HG03159 (cell line): ENCODE measurements around the gene LIPJ.

Experiments
- ATAC-seq: cut with Tn5 transposase; IDR thresholded peaks from one replicate; pipeline ENCODE4 v1.9.1; 2021; ENCODE audit warnings: mild to moderate bottlenecking, moderate library complexity; ENCODE audit not compliant: unreplicated experiment

Gene LIPJ

DNA sequence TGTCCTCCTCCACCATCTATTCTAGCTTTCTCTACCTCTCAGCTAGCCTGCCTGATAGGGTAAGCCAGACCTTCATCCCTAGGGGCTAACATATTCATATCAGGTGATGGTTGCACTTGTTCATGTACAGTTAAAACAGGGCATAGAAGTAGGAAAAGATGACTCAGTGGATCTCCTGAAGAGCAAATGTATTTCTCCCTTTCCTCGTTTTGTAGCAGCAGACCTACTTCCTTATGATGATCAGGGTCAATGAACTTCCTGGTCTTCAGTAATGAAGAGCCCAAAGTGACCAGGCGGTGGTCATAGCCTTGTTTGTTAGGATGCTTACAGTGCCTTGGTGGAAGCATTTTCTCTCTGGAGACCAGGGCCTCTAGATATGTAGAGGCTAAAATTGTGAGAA is 6.3 kb downstream of the LIPJ start:
- no peak for ATAC-seq

DNA sequence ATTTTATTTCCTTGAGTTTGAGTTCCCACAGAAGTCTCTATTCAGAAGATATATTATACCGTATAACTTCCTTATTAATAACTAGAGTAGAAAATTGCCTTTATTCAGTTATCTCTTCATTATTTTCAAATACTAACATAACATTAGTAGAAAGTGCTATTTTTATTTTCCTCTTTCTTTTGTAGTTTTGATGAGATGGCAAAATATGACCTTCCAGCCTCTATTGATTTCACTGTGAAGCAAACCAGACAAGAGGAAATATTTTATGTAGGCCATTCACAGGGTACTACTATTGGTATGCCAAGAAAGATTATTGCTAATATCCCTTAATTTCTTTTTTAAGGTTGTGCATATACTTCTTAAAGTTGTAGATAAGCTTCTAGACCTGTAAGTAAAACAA is 7.9 kb downstream of the LIPJ start:
- ATAC-seq, result no peak

DNA sequence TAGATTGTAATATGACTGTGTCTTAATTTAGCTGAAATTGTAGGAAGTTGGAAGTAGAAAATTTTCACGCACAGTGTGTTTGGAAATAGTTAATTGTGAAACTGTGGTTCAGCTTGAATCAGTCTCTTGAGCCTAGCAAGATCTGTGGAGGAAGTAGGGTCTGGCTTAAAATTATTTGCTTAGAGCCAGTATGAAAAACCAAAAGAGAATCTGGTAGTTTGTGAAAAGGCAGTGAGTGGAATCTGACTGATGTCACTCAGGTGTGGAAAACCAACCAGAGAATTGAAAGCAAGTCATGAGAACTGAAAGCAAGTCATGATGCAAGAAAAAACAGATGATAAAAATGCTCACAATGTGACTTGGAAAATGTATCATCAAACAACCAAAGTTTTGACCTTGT is 11.5 kb downstream of the LIPJ start:
- peak; percentile 84 for ATAC-seq

DNA sequence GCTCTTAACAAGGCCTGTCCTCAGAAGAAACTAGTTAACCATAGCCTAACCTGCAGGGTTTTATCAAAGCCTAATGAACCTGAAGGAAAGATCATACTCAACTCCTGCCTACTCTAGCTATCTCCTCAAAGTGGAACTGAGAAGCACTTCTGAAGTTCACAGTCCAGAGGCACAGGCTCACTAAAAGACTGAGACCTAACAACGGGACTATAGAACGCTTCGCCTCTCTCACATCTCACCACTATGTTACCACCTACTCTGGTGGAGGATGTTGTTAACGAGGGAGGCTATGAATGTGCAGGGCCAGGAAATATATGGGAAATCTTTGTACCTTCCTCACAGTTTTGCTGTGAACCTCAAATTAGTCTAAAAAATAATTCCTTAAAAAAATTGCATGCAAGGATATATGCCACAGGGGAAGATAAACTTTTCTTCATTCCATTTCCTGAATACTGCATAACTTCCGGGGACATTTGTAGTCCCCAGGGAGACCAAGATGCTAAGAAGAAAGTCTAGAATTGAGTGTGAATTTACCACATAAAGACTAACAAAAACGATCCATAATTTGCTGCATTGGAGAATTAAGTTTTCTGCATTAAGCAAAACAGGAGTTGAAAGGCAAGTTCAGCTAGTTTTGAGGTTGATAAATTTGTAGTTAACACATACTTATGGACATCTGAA is 21.6 kb downstream of the LIPJ start:
- no peak for ATAC-seq

DNA sequence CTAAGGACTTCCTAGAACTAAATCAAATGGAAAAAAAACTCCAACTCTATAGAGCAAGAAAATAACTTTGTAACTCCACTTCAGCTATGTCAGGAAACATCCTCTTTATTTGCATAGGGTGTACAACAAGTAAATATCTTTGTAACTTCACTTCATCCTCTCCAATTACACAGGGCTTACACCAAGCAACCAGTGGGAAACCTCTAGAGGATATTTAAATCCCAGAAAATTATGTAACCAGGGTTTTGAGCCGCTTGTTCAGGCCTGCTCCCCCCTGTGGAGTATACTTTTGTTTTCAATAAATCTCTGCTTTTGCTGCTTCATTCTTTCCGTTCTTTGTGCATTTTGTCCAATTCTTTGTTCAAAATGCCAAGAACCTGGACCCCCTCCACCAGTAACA is 22.2 kb downstream of the LIPJ start:
- no peak for ATAC-seq

DNA sequence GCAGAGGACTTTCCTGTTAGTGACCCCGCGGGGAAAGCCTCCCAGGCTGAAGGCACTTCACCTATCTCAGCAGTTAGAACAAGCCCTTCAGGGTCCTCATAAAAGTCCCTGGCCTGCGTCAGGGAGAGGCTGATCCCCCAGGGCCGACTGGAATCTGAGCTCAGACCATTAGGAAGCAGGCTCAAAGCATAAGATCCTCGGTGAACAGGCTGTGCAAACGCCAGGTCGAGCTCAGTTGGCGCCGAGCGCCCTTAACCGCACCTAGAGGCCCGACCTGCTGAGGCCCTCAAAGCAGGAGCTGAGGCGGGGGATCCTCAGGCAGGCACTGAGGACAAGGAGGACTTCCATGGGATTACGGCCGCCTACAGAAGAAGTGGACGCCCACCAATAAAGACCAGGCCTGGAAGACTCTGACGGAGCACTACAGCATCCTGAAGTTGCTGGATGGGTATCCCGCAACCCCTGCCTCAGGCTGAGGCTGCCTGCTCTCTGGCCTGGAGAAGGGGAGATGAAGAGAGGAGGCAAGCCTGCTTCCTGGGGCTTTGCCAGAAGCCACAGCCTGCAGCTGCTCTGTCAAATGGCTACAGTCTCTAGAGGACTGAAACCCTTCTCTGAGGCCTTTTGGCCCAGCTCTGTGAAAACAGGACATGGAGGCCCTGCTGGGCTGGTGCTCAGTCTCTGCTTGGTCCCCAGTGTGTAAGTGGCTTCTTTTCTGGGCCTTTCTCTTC is 29.9 kb downstream of the LIPJ start:
- ATAC-seq, result no peak

DNA sequence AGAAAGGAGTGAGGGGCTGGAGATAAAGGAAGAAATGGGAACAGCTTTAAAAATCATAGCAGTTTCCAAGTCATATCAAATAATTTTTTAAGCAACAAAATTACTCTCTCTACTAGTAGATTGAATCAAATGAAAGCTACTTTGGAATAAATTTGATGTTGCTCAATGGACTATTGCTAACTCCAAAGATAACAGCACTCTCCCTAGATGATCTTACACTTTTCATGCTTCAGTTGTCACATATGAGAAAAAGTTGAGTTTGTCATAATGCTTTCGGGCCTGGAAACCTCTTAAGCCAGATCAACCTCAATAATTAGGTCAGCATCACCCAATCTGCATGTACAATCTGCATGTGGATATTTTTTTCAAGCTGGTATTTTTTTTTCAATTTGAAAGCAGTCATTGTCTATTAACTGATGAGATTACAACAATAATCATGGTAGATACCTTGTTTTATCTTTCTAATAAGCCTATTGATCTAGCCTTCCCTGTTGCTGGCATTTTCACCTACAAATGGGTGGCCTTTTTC is 31.3 kb downstream of the LIPJ start:
- no peak for ATAC-seq

DNA sequence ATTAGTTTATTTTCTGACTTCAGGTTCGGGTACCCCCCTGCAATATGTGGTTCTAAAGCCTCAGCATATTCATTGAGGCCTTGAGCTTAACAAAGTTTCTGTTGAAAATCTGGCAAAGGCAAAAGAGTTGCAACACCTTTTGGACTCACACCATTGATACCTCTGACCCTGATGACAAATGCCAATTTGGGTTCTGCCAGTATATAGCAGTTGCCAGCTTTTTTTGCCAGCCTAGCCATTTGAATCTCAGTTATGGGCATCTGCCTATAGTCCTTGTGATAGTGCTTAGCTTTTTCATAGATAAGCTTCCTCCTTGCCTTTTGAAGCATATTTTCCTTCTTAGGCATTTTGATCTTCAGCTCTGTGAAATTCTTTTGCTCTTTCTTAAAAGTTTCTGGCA is 31.9 kb downstream of the LIPJ start:
- no peak for ATAC-seq

DNA sequence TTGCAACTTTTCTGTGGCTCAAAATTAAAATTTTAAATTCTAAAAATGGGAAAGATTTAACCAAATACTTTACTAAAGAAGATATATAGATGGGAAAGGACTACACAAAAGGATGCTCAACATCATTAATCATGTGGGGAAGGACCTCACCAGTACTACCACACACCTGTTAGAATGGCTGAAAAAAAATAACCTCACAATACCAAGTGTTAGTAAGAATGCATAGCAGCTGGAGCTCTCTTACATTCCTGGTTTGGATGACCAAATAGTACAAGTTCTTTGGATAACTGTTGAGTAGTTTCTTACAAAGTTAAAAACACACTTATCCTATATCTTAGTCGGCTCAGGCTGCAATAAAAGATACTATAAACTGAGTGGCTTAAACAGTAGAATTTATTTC is 33.9 kb downstream of the LIPJ start:
- ATAC-seq, result no peak

DNA sequence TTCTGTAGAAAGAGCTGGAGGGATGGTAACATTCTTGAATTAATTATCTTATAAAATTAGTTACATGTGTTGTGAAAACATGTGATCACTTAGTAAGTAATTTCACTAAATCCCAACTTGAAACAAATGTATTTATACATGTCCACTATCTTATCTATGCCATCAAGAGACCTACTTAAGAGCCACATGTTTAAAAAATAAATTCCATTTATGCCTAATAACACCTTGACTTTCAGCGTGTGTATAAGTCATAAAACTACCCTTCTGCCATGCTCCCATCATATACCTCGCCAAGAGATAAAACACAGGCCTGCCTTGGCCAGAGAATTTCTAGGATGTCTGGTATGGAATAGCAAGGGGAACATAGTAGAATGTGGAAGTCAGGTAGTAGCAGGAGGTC is 37.3 kb downstream of the LIPJ start:
- ATAC-seq, result no peak

DNA sequence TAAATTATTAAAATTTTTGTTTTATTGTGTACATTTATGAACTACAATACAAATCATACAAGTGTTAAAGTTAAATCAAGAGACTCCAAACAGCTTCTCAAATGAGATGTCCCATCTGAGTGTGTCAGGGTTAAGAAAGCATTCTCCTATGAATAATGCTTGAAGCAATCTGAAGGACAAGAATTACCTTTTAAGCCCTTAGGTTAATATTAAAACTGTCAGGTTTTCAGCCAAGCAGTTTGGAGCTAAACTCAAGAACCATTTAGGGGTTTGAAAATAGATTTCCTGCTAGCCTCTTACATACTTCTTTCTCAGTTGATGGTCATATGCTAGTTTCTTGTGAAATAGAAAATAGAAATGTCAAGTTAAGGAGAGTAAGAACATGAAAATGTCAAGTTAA is 38.3 kb downstream of the LIPJ start:
- no peak for ATAC-seq

DNA sequence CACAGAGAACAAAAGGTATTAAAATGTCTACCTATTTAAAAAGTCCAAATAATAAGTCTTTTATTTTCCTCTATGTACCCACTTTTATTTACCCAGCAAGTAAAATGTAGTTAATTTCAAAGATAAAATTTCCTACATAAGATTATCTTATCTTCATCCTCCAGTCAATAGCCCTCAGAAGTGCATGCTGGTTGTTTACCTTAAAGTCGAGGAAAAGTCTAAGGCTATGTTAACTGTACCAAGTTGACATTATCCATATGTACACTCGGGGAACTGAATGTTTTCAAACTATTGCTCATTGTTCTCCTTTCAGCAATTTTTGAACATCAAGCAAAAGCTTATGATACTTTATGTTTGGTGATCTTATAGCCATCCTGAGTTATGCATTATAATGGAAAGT is 53.6 kb downstream of the LIPJ start:
- ATAC-seq, result no peak

DNA sequence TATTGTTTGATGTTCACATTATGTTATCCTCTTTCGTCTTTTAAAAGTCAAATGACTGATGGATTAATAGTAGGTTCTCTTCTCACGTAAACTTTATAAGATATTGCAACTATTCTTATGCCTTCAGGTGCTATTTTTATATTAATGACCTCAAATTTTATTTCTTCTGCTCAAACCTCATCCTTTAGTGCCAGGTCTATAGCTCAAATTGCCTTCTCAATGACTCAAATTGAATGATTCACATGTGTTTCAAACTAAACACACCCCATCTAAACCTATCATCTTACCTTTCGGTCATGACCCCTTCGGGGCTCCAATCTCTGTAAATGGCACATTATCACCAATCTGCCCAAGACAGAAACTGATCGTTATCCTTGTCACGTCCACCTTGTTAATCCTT is 55.6 kb downstream of the LIPJ start:
- ATAC-seq, result no peak

DNA sequence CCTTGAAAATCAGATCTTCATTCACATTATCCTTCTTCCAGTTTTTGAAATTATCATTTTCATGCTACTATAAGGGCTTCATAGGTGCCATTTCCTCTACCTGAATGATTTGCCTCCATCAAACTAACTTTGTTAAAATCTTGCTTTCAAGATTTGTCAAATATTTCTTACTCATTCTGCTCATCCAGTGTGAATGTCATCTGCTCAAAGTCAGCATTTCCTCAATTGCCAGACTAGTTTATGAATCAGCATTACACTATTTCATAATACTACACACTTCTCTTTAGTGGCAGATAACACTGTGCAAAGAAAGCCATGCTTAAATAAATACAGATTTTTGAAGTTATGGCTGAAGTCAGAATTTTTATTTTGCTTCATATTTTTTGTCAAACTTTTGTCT is 56.4 kb downstream of the LIPJ start:
- ATAC-seq, result no peak

DNA sequence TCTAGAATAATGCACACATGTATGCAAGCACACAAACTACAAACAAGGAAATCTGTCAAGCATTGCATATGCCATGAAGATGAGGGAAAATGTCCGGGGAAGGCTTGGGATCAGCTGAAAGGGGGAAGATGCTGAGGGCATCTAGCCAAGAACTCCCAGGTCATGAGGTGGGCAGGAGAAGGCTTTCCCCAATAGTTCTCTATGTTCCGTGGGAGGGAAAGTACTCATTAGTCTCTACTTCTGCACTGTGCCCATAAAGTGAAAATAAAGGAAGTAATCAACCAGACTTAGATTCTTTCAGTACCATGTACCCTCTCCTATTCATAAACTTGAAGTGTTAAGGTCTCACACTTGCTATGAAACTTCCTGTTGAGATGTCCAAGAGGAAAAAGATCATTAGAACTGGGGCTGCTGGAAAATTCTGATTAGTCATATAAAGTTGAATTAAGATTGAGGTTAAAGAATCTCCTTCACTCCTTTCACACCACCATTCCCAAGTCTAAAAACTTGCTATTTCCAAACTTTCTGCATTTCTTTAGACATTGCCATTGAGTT is 60.6 kb downstream of the LIPJ start:
- no peak for ATAC-seq

DNA sequence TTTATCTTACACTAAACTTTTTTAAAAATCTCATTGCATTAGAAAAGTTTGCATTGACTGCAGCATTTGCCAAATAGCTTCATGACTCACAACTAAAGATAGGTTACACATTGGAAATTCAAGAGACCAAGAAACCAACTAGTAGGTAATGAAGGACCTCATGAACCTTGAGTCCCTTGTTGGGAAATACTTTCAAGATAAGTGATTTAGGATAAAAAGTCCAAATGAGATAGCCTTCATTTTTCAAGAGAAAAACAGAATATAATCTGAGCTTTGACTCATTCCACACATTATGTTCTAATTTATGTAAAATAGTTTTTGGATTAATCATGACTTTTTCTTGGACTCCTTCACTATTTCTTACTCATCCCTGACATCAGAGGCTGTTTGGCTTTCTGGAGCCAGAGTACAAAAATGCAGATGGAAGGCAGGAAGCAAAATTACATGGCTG is 64.6 kb downstream of the LIPJ start:
- no peak for ATAC-seq

DNA sequence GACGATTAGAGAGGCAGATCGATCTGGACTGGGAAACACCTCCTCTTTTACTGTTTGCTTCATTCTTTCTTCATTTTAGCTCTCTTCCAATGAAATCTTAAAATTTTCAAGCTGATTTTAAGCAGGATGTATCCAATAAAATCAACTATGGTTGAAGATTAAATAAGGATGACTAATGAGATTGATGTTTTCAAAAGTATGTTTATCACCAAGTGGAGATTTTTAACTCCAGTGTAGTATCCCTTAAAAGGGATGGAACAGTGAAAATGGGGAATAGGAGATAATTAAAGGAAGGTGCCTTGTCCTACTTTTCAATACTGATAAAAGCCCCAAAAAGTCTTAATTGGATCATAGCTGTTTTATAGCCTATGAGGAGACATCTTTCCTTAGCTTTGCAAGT is 66.1 kb downstream of the LIPJ start:
- no peak for ATAC-seq
